Right lobe of liver (tissue), 6 donors: Measurements from ENCODE around the gene CR2. TPM values are rescaled to one million over a fixed set of nuclear protein-coding genes. Genes with fewer than 3 reads are reported as not detected.
"Not testable (repeated sequence)": the region's sequence is repeated elsewhere in the genome, so short reads cannot be mapped to it uniquely, and the experiment has no call there.

ENCODE experiments used
- ATAC-seq, 4 donors: fragments of 200-7000 bp; cut with Tn5 transposase; one replicate each; pipeline ENCODE4 v1.9.1; 2020; ENCODE audit warnings: mild to moderate bottlenecking in 4 of 4, moderate library complexity in 4 of 4
- DNase-seq, 3 donors: peaks; one replicate each; pipeline ENCODE4 v3.0.0-alpha.2; 2020
- H3K27ac ChIP-seq, 3 donors: fragments of 200-600 bp; one replicate each; pipeline ENCODE4 v1.8.0; 2022
- H3K27me3 ChIP-seq, 2 donors: fragments of 200-600 bp; one replicate each; pipeline ENCODE4 v1.8.0; 2022
- H3K36me3 ChIP-seq, 4 donors: fragments of 200-600 bp; sonication (generic) in 1 of 4; one replicate each; pipeline versions ENCODE4 v1.5.1 to v1.8.0; 2017 to 2022; ENCODE audit warnings: control low read depth in 1 of 4
- H3K4me1 ChIP-seq, 4 donors: fragments of 200-600 bp; sonication (generic) in 1 of 4; one replicate each; pipeline versions ENCODE4 v1.5.1 to v1.8.0; 2017 to 2022; ENCODE audit warnings: control low read depth in 1 of 4
- H3K4me3 ChIP-seq, 3 donors: fragments of 200-600 bp; one replicate each; pipeline ENCODE4 v1.8.0; 2022
- H3K9me3 ChIP-seq, 4 donors: fragments of 200-600 bp; sonication (generic) in 1 of 4; one replicate each; pipeline versions ENCODE4 v1.5.1 to v1.8.0; 2017 to 2022; ENCODE audit warnings: control low read depth in 1 of 4
- CTCF ChIP-seq, 4 donors: fragments of 200-600 bp in 3 of 4; fragments of 450-650 bp in 1 of 4; IDR thresholded peaks; one replicate each; pipeline versions ENCODE4 v1.5.1 to v1.8.0; 2016 to 2022; ENCODE audit warnings: antibody characterized with exemption in 4 of 4, mild to moderate bottlenecking in 2 of 4
- POLR2A ChIP-seq: fragments of 450-650 bp; IDR thresholded peaks from one replicate; pipeline ENCODE4 v1.6.1; 2017; ENCODE audit warnings: antibody characterized with exemption, mild to moderate bottlenecking
- WGBS: methylation state at CpG from one replicate; pipeline ENCODE4 v1.1.6; 2018; ENCODE audit warnings: low coverage, low lambda C conversion rate; ENCODE audit not compliant: insufficient coverage; ENCODE audit errors: missing lambda C conversion rate; 5-methylcytosine and 5-hydroxymethylcytosine counted together
- intact Hi-C, 2 donors: fragments of 100-400 bp; cut with DNase I; formaldehyde crosslinking; loops; one replicate each; pipeline versions ENCODE4 v1.11.2 to v1.14.1; 2022
- total RNA-seq, 6 experiments: library from RNA; depleted of rRNA in 2 of 6; stranded (reverse); fragments of >200 nt in 2 of 6; fragmentation: NEBNext Ultra II Directional in 3 of 6; extraction: Animal tissue kit (Norgen Biotek cat#: 25700) in 3 of 6; gene quantifications; one replicate each; pipeline versions ENCODE4 v1.1.0 to v1.2.4, GENCODE V29; 2016 to 2023
- donor health status: DM: no; HTN: yes; CAD: no.
- donor health status: DM: no; HTN: no; CAD: no.
- donor health status: DM: no; HTN: no; CAD: no.
- donor health status: DM: no; HTN: yes; CAD: no.
- donor health status: DM: no; HTN: yes; CAD: no.

The CR2 gene
- total RNA-seq, 6 experiments from 2014 or later: 0.07 TPM; not detected in 5

- no peaks in the 10 kb centered on the region for H3K9me3 ChIP-seq
- no peak overlapping the region for H3K27ac ChIP-seq
- DNase-seq: no peak
- WGBS: 71% methylated on average over 3 of the region's 3 CpGs
- intact Hi-C loops: no loop called here
- TF ChIP-seq POLR2A: no peak
- no peak for TF ChIP-seq CTCF (IDR thresholded peaks at IDR 0.05)
- peaks cover 0 to 7% (median 0%) of the 10 kb centered on the region in 4 donors for H3K4me1 ChIP-seq
- ATAC-seq: no peak
- no peak overlapping the region for H3K4me3 ChIP-seq
- no peaks in the 10 kb centered on the region for H3K36me3 ChIP-seq
- peaks cover 0 to 4% of the 10 kb centered on the region in 2 donors for H3K27me3 ChIP-seq
Observed at GRCh38 chr1:207493212-207493611, 39.1 kb downstream of the CR2 start.

- Histone ChIP-seq H3K27ac (no peak overlapping the region), H3K4me3 (no peak overlapping the region), H3K36me3 (no peaks in the 10 kb centered on the region), H3K9me3 (no peaks in the 10 kb centered on the region), H3K4me1 (peaks cover 0 to 7% (median 0%) of the 10 kb centered on the region in 4 donors), H3K27me3 (peaks cover 0 to 4% of the 10 kb centered on the region in 2 donors)
- DNase-seq: no peak
- intact Hi-C loops: no loop called here
- 75% methylated on average over 1 of the region's 1 CpG for WGBS
- ATAC-seq: no peak
- no peak for TF ChIP-seq POLR2A
- no peak for TF ChIP-seq CTCF (IDR thresholded peaks at IDR 0.05)
Observed at GRCh38 chr1:207494171-207494570, 40.0 kb downstream of the CR2 start.

GRCh38 chr1:207495281-207495680 is 41.2 kb downstream of the CR2 start:
- H3K4me1 ChIP-seq, H3K27me3 ChIP-seq, H3K9me3 ChIP-seq, ATAC-seq, DNase-seq, H3K27ac ChIP-seq, H3K4me3 ChIP-seq, H3K36me3 ChIP-seq, intact Hi-C loops: not testable (repeated sequence)
- WGBS: 71% methylated on average over 6 of the region's 8 CpGs

- peaks cover 0 to 4% of the 10 kb centered on the region in 2 donors for H3K27me3 ChIP-seq
- peak within 1 kb of the TSS in 2 of 3 donors; percentile 7 to 52 for H3K27ac ChIP-seq
- H3K4me1 ChIP-seq: peaks cover 0 to 7% (median 0%) of the 10 kb centered on the region in 4 donors
- no peaks in the 10 kb centered on the region for H3K9me3 ChIP-seq
- peak; percentile 52 to 67 (median 62) for ATAC-seq
- intact Hi-C loops: no loop called here
- 8% methylated on average over 30 of the region's 68 CpGs for WGBS
- no peaks in the 10 kb centered on the region for H3K36me3 ChIP-seq
- DNase-seq: peak; percentile 42 to 72 (median 52)
- TF ChIP-seq POLR2A (no peak), CTCF (IDR thresholded peaks at IDR 0.05) (no peak)
- H3K4me3 ChIP-seq: peak within 1 kb of the TSS; percentile 16 to 39 (median 25)
Observed at GRCh38 chr1:207495801-207496792, 42.0 kb downstream of the CR2 start, which contains the start of gene CR1. Gene CR1 (plus strand): TSS chr1:207496157. CDS start chr1:207496268, 111 bp downstream.

- H3K27ac ChIP-seq: no peak overlapping the region
- no peaks in the 10 kb centered on the region for H3K9me3 ChIP-seq
- intact Hi-C loops: no loop called here
- no peaks in the 10 kb centered on the region for H3K36me3 ChIP-seq
- no peak for TF ChIP-seq CTCF (IDR thresholded peaks at IDR 0.05)
- TF ChIP-seq POLR2A: no peak
- peak in 2 of 4 donors; percentile 20 to 24 for ATAC-seq
- H3K4me3 ChIP-seq: no peak overlapping the region
- 45% methylated on average over 5 of the region's 5 CpGs for WGBS
- DNase-seq: no peak
- H3K4me1 ChIP-seq: peaks cover 0 to 7% (median 0%) of the 10 kb centered on the region in 4 donors
- peaks cover 0 to 4% of the 10 kb centered on the region in 2 donors for H3K27me3 ChIP-seq
Observed at GRCh38 chr1:207497941-207498340, 43.8 kb downstream of the CR2 start.
